GM21423 (cell line): Measurements from ENCODE around the gene PTGES.

ENCODE experiments used
- ATAC-seq: cut with Tn5 transposase; IDR thresholded peaks from one replicate; pipeline ENCODE4 v1.9.1; 2021; ENCODE audit warnings: mild to moderate bottlenecking, moderate library complexity; ENCODE audit not compliant: unreplicated experiment

The PTGES gene

GRCh38 chr9:129720865-129721545 lies 31.8 kb downstream of the PTGES start:
- no peak for ATAC-seq

GRCh38 chr9:129720181-129720864 lies 32.5 kb downstream of the PTGES start:
- no peak for ATAC-seq

GRCh38 chr9:129719135-129719534 lies 33.7 kb downstream of the PTGES start:
- ATAC-seq = no peak

- no peak for ATAC-seq
These were observed 34.2 kb downstream of the PTGES start for GRCh38 chr9:129718647-129719046.

- no peak for ATAC-seq
These were observed 34.9 kb downstream of the PTGES start for GRCh38 chr9:129717991-129718390.

- ATAC-seq = no peak
These were observed 36.8 kb downstream of the PTGES start for GRCh38 chr9:129716091-129716490.

- no peak for ATAC-seq
These were observed 38.3 kb downstream of the PTGES start for GRCh38 chr9:129714511-129715061.

GRCh38 chr9:129713402-129713679 lies 39.5 kb downstream of the PTGES start:
- no peak for ATAC-seq

- no peak for ATAC-seq
These were observed 40.0 kb downstream of the PTGES start for GRCh38 chr9:129712634-129713401.

GRCh38 chr9:129710169-129710453 lies 42.7 kb downstream of the PTGES start:
- ATAC-seq = no peak

- ATAC-seq = no peak
These were observed 43.2 kb downstream of the PTGES start for GRCh38 chr9:129709438-129710168.

- ATAC-seq = no peak
These were observed 44.0 kb downstream of the PTGES start for GRCh38 chr9:129708793-129709192.

- ATAC-seq = no peak
These were observed 48.0 kb downstream of the PTGES start for GRCh38 chr9:129704807-129705206.

- no peak for ATAC-seq
These were observed 49.0 kb downstream of the PTGES start for GRCh38 chr9:129703667-129704355.

- ATAC-seq = no peak
These were observed 50.0 kb downstream of the PTGES start for GRCh38 chr9:129702589-129703520.

GRCh38 chr9:129701549-129701948 lies 51.3 kb downstream of the PTGES start:
- ATAC-seq = no peak

- no peak for ATAC-seq
These were observed 51.8 kb downstream of the PTGES start for GRCh38 chr9:129701054-129701453.

GRCh38 chr9:129698254-129698757 lies 54.5 kb downstream of the PTGES start:
- ATAC-seq = no peak

GRCh38 chr9:129697656-129698253 lies 55.1 kb downstream of the PTGES start:
- no peak for ATAC-seq
